SU-DHL-6 (cell line): ENCODE measurements around the gene ZKSCAN1.

ENCODE experiments used
- H2AFZ ChIP-seq: fragments of 200-600 bp; sonication (generic); 2 replicates; pipeline ENCODE4 v1.6.1; 2014; ENCODE audit warnings: low read depth, mild to moderate bottlenecking, moderate library complexity, mixed read lengths, antibody characterized with exemption, low read length; ENCODE audit not compliant: severe bottlenecking
- H3F3A ChIP-seq: fragments of 200-600 bp; shearing (Covaris generic); 2 replicates; pipeline ENCODE4 v1.6.0; 2016; ENCODE audit warnings: antibody characterized with exemption, mild to moderate bottlenecking; ENCODE audit not compliant: insufficient read depth
- H3K27ac ChIP-seq: fragments of 200-600 bp; sonication (generic); 2 replicates; pipeline ENCODE4 v1.5.1; 2016; ENCODE audit warnings: low read depth, mild to moderate bottlenecking, low read length, moderate library complexity, mixed read lengths
- H3K27me3 ChIP-seq: fragments of 200-600 bp; sonication (generic), shearing (Covaris generic); 2 replicates; pipeline ENCODE4 v1.6.0; 2014; ENCODE audit warnings: mild to moderate bottlenecking, low read length
- H3K36me3 ChIP-seq: fragments of 200-600 bp; sonication (generic); 2 replicates; pipeline ENCODE4 v1.6.1; 2014; ENCODE audit warnings: mild to moderate bottlenecking, low read length, mixed read lengths
- H3K4me2 ChIP-seq: fragments of 300-600, 200-600 bp; shearing (Covaris generic), sonication (generic); 2 replicates; pipeline ENCODE4 v1.6.0; 2014; ENCODE audit warnings: low read length, low read depth, mild to moderate bottlenecking; ENCODE audit not compliant: poor library complexity, severe bottlenecking
- H3K4me3 ChIP-seq: fragments of 200-600 bp; sonication (generic); 2 replicates; pipeline ENCODE4 v1.5.1; 2014; ENCODE audit warnings: antibody characterized with exemption, low read length, mild to moderate bottlenecking, mixed read lengths; ENCODE audit not compliant: insufficient read depth, poor library complexity, severe bottlenecking
- H3K79me2 ChIP-seq: fragments of 200-600 bp; sonication (generic); 2 replicates; pipeline ENCODE4 v1.6.1; 2014; ENCODE audit warnings: mild to moderate bottlenecking, low read length, moderate library complexity; ENCODE audit not compliant: insufficient read depth
- H3K9ac ChIP-seq: fragments of 200-600 bp; sonication (generic); 2 replicates; pipeline ENCODE4 v1.7.0; 2014; ENCODE audit warnings: mild to moderate bottlenecking, low read length
- H3K9me2 ChIP-seq: fragments of 200-600 bp; sonication (generic); replicated peaks from 2 replicates; pipeline ENCODE4 v1.6.1; 2014; ENCODE audit warnings: low read length; ENCODE audit not compliant: insufficient read depth
- H3K9me3 ChIP-seq: fragments of 200-600 bp; sonication (generic); 2 replicates; pipeline ENCODE4 v1.6.1; 2014; ENCODE audit warnings: low read length, mixed read lengths; ENCODE audit not compliant: insufficient read depth
- H4K20me1 ChIP-seq: fragments of 200-600 bp; sonication (generic); 2 replicates; pipeline ENCODE4 v1.6.1; 2014; ENCODE audit warnings: low read depth, mild to moderate bottlenecking, antibody characterized with exemption, low read length, moderate library complexity, mixed read lengths
- CTCF ChIP-seq: fragments of 200-600 bp; sonication (generic); IDR thresholded peaks from one replicate; pipeline ENCODE4 v1.5.1; 2017; ENCODE audit warnings: antibody characterized with exemption, mild to moderate bottlenecking, low read length, moderate library complexity; ENCODE audit not compliant: insufficient read depth, poor library complexity, severe bottlenecking
- EZH2phosphoT487 ChIP-seq: fragments of 200-600 bp; sonication (generic), shearing (Covaris generic); conservative IDR thresholded peaks from 2 replicates; pipeline ENCODE4 v1.6.1; 2018; ENCODE audit warnings: mild to moderate bottlenecking, antibody characterized with exemption, low read length, moderate library complexity, mixed read lengths

ZKSCAN1 gene

GRCh38 chr7:100000239-100000638, 15.2 kb upstream of the ZKSCAN1 start:
- TF ChIP-seq EZH2phosphoT487 (no peak), CTCF (no peak)
- Histone ChIP-seq H3K27me3 (no peaks in the 10 kb centered on the region), H3K27ac (no peak overlapping the region), H3K9ac (no peak overlapping the region), H2AFZ (no peak overlapping the region), H3K9me2 (no peaks in the 10 kb centered on the region), H3K36me3 (no peaks in the 10 kb centered on the region), H3K4me3 (no peak overlapping the region), H3F3A (no peaks in the 10 kb centered on the region), H4K20me1 (no peaks in the 10 kb centered on the region), H3K79me2 (no peaks in the 10 kb centered on the region), H3K4me2 (no peak overlapping the region), H3K9me3 (no peaks in the 10 kb centered on the region)

- no peaks in the 10 kb centered on the region for H3F3A ChIP-seq
- no peak overlapping the region for H3K27ac ChIP-seq
- H3K79me2 ChIP-seq, result no peaks in the 10 kb centered on the region
- TF ChIP-seq EZH2phosphoT487 (no peak), CTCF (no peak)
- no peaks in the 10 kb centered on the region for H3K36me3 ChIP-seq
- no peak overlapping the region for H3K4me3 ChIP-seq
- no peak overlapping the region for H3K9ac ChIP-seq
- no peak overlapping the region for H2AFZ ChIP-seq
- H3K4me2 ChIP-seq, result no peak overlapping the region
- H3K9me3 ChIP-seq, result no peaks in the 10 kb centered on the region
- H3K9me2 ChIP-seq, result no peaks in the 10 kb centered on the region
- H4K20me1 ChIP-seq, result no peaks in the 10 kb centered on the region
- H3K27me3 ChIP-seq, result no peaks in the 10 kb centered on the region
Measured at GRCh38 chr7:100003711-100004661, 11.4 kb upstream of the ZKSCAN1 start.

GRCh38 chr7:100007887-100008286, 7.5 kb upstream of the ZKSCAN1 start:
- Histone ChIP-seq H3K27me3 (no peaks in the 10 kb centered on the region; the same call in 1 of the 2 replicates), H3K27ac (no peak overlapping the region), H3K4me3 (no peak overlapping the region), H3K9me3 (no peaks in the 10 kb centered on the region), H3F3A (no peaks in the 10 kb centered on the region), H4K20me1 (no peaks in the 10 kb centered on the region), H3K4me2 (no peak overlapping the region), H3K36me3 (no peaks in the 10 kb centered on the region), H3K9me2 (no peaks in the 10 kb centered on the region), H3K79me2 (no peaks in the 10 kb centered on the region), H3K9ac (no peak overlapping the region), H2AFZ (no peak overlapping the region)
- TF ChIP-seq CTCF (no peak), EZH2phosphoT487 (no peak)
